GM23338 (cell line): ENCODE measurements around the gene SENP6. TPM values are rescaled to one million over a fixed set of nuclear protein-coding genes. Genes with fewer than 3 reads are reported as not detected.
A peak's percentile ranks its signal among the peaks of the same experiment; 100 is the strongest.

Experiments
- ATAC-seq: fragments of 200-7000 bp; cut with Tn5 transposase; 3 replicates; pipeline ENCODE4 v1.9.1; 2020
- DNase-seq: peaks from one replicate; pipeline ENCODE4 v3.0.0-alpha.2; 2015; ENCODE audit warnings: low spot score
- H2AFZ ChIP-seq: fragments of 200-600 bp; sonication (generic); 2 replicates; pipeline ENCODE4 v1.8.0; 2016; ENCODE audit warnings: antibody characterized with exemption, mild to moderate bottlenecking, moderate library complexity
- H3F3A ChIP-seq: fragments of 200-600 bp; sonication (generic); replicated peaks from 2 replicates; pipeline ENCODE4 v1.8.0; 2017; ENCODE audit warnings: antibody characterized with exemption, mixed run types, low read depth
- H3K27ac ChIP-seq: fragments of 200-600 bp; sonication (generic); 2 replicates; pipeline ENCODE4 v1.6.1; 2016; ENCODE audit warnings: low read depth
- H3K27me3 ChIP-seq: fragments of 200-600 bp; sonication (generic); 2 replicates; pipeline ENCODE4 v1.8.0; 2016; ENCODE audit warnings: mild to moderate bottlenecking, mixed run types, moderate library complexity; ENCODE audit not compliant: insufficient read depth
- H3K36me3 ChIP-seq: fragments of 200-600 bp; sonication (generic); 2 replicates; pipeline ENCODE4 v1.8.0; 2016; ENCODE audit warnings: mild to moderate bottlenecking; ENCODE audit not compliant: insufficient read depth
- H3K4me1 ChIP-seq: fragments of 200-600 bp; sonication (generic); 2 replicates; pipeline ENCODE4 v1.8.0; 2016; ENCODE audit warnings: mild to moderate bottlenecking, moderate library complexity; ENCODE audit not compliant: insufficient read depth
- H3K4me2 ChIP-seq: fragments of 200-600 bp; sonication (generic); 2 replicates; pipeline ENCODE4 v1.7.1; 2017; ENCODE audit warnings: mixed run types
- H3K4me3 ChIP-seq: fragments of 200-600 bp; sonication (generic); 2 replicates; pipeline ENCODE4 v1.6.1; 2016; ENCODE audit warnings: mixed run types
- H3K79me2 ChIP-seq: fragments of 200-600 bp; sonication (generic); replicated peaks from 2 replicates; pipeline ENCODE4 v1.8.0; 2017; ENCODE audit warnings: mild to moderate bottlenecking; ENCODE audit not compliant: insufficient read depth
- H3K9me2 ChIP-seq: fragments of 200-600 bp; sonication (generic); 2 replicates; pipeline ENCODE4 v1.8.0; 2017; ENCODE audit not compliant: insufficient read depth
- H4K20me1 ChIP-seq: fragments of 200-600 bp; sonication (generic); replicated peaks from 2 replicates; pipeline ENCODE4 v1.8.0; 2017; ENCODE audit warnings: mild to moderate bottlenecking; ENCODE audit not compliant: insufficient read depth
- H3K27ac Mint-ChIP-seq: 2 replicates; pipeline ENCODE4 v1.8.0; 2020; ENCODE audit warnings: inconsistent platforms, mild to moderate bottlenecking, moderate library complexity, mixed read lengths
- H3K27me3 Mint-ChIP-seq: 3 replicates; pipeline ENCODE4 v1.8.0; 2022; ENCODE audit warnings: low read depth, mild to moderate bottlenecking, moderate library complexity, mixed read lengths, inconsistent platforms; ENCODE audit not compliant: insufficient read depth, poor library complexity
- H3K36me3 Mint-ChIP-seq: 3 replicates; pipeline ENCODE4 v1.8.0; 2021; ENCODE audit warnings: low read depth, mild to moderate bottlenecking, inconsistent platforms, moderate library complexity, mixed read lengths
- H3K4me1 Mint-ChIP-seq: 3 replicates; pipeline ENCODE4 v1.8.0; 2020; ENCODE audit warnings: mild to moderate bottlenecking, inconsistent platforms, mixed read lengths
- H3K4me3 Mint-ChIP-seq: 3 replicates; pipeline ENCODE4 v1.8.0; 2021; ENCODE audit warnings: moderate library complexity, mild to moderate bottlenecking, inconsistent platforms, mixed read lengths
- H3K9me3 Mint-ChIP-seq: 3 replicates; pipeline ENCODE4 v1.8.0; 2020; ENCODE audit warnings: moderate library complexity, mild to moderate bottlenecking, inconsistent platforms, mixed read lengths
- CREB1 ChIP-seq: fragments of 250-450 bp; sonication (Bioruptor Pico); IDR thresholded peaks from 2 replicates; pipeline ENCODE4 v1.5.0; 2020; ENCODE audit warnings: low read depth, mild to moderate bottlenecking, moderate library complexity
- CTCF ChIP-seq, 2 experiments: fragments of 200-600 bp in 1 of 2; sonication (generic) in 1 of 2; conservative IDR thresholded peaks; 2 replicates each; pipeline versions ENCODE4 v1.5.1 to v1.6.1; 2016 to 2017; ENCODE audit warnings: antibody characterized with exemption in 2 of 2, low read depth in 2 of 2, mild to moderate bottlenecking in 2 of 2, moderate library complexity in 1 of 2
- ETS1 ChIP-seq: IDR thresholded peaks from 2 replicates; pipeline ENCODE4 v1.6.1; 2016; ENCODE audit warnings: antibody characterized with exemption
- EZH2 ChIP-seq: fragments of 200-600 bp; sonication (generic); IDR thresholded peaks from one replicate; pipeline ENCODE4 v1.8.0; 2017; ENCODE audit warnings: antibody characterized with exemption, mild to moderate bottlenecking, low read depth; ENCODE audit not compliant: unreplicated experiment
- EZH2phosphoT487 ChIP-seq: fragments of 200-600 bp; sonication (generic); IDR thresholded peaks from one replicate; pipeline ENCODE4 v1.8.1; 2018; ENCODE audit warnings: antibody characterized with exemption; ENCODE audit not compliant: unreplicated experiment
- JUNB ChIP-seq: IDR thresholded peaks from one replicate; pipeline ENCODE4 v1.6.1; 2016; ENCODE audit warnings: antibody characterized with exemption; ENCODE audit not compliant: unreplicated experiment
- NANOG ChIP-seq: IDR thresholded peaks from 2 replicates; pipeline ENCODE4 v1.6.1; 2016; ENCODE audit warnings: antibody characterized with exemption, borderline replicate concordance
- POLR2AphosphoS5 ChIP-seq: IDR thresholded peaks from 2 replicates; pipeline ENCODE4 v1.6.1; 2016; ENCODE audit warnings: antibody characterized with exemption, low read depth
- REST ChIP-seq: IDR thresholded peaks from one replicate; pipeline ENCODE4 v1.6.1; 2018; ENCODE audit warnings: antibody characterized with exemption; ENCODE audit not compliant: unreplicated experiment
- ZNF331 ChIP-seq: fragments of 250-450 bp; sonication (Bioruptor Pico); IDR thresholded peaks from 2 replicates; pipeline ENCODE4 v1.5.0; 2020; ENCODE audit warnings: low read depth, mild to moderate bottlenecking, moderate library complexity
- polyA plus RNA-seq: library from polyadenylated mRNA; unstranded; fragments of >200 nt; fragmentation: Nextera tagmentation; extraction: Ambion mirVana; gene quantifications from 2 replicates; pipeline ENCODE4 v1.2.1, GENCODE V29; 2016
- total RNA-seq: library from RNA; depleted of rRNA; stranded (reverse); fragments of >200 nt; shearing (Covaris generic); gene quantifications from 2 replicates; pipeline ENCODE4 v1.2.3, GENCODE V29; 2014
- TF ChIP-seq, protein P1 (sequence below): fragments of 250-450 bp; sonication (Bioruptor Pico); IDR thresholded peaks from 2 replicates; pipeline ENCODE4 v1.5.0; 2020; ENCODE audit warnings: mild to moderate bottlenecking, moderate library complexity

The SENP6 gene
- total and polyA plus RNA-seq, 2 experiments from 2014 or later = 66.6 to 114 TPM

DNA sequence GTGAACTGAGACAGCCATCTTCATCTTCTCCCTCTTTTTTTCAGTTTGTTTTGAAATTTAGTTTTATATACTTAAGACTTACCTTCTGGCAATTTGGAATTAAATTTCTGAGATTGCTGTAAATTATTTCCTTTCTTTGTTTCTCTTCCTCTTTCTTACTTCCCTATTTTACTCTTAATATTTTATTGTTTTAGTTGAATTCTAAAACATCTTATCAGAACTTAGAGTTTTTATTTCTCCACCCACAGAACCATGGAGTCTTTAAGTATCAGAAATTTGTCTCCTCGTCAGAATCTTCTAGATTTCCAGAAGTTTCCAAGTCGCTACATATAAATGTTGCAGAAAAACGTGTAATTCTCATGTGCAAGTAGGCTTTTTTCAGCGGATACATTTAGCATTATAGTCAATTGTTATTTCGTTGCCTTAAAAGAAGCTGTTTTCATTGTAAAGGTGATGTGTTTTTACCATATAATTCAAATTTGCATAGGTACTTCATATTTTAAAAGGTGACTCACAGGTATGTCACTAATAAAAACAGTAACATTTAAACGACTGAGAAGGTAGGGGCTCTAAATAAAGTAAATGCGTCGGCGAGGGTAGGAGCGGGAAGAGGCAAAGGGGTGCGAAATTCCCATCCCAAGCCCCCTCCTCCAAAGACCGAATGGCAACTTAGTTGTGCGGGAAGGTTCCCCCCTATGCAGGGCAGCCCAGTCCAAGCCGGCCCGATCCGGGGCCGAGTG is 146.5 kb downstream of the SENP6 start:
- H3K4me2 ChIP-seq = peak overlapping the region; percentile 76
- peaks cover 3% of the 10 kb centered on the region; the same call in 1 of the 2 replicates for H4K20me1 ChIP-seq
- Mint-ChIP-seq H3K4me3 (peak overlapping the region; percentile 90), H3K9me3 (no peaks in the 10 kb centered on the region), H3K27ac (peak overlapping the region; percentile 94; the same call in 1 of the 2 replicates), H3K27me3 (peaks cover 21% of the 10 kb centered on the region), H3K4me1 (peaks cover 10% of the 10 kb centered on the region), H3K36me3 (no peaks in the 10 kb centered on the region)
- H3K27ac ChIP-seq = peak overlapping the region; percentile 91; the same call in 1 of the 2 replicates
- peaks cover 7% of the 10 kb centered on the region for H3K4me1 ChIP-seq
- peak; percentile 60 for ATAC-seq
- H3K27me3 ChIP-seq = peaks cover 20% of the 10 kb centered on the region
- peak overlapping the region; percentile 56 for H2AFZ ChIP-seq
- H3K9me2 ChIP-seq = no peaks in the 10 kb centered on the region
- no peak for TF ChIP-seq JUNB
- TF ChIP-seq NANOG = no peak
- TF ChIP-seq REST = no peak
- TF ChIP-seq ETS1 = no peak
- TF ChIP-seq, protein P1, sequence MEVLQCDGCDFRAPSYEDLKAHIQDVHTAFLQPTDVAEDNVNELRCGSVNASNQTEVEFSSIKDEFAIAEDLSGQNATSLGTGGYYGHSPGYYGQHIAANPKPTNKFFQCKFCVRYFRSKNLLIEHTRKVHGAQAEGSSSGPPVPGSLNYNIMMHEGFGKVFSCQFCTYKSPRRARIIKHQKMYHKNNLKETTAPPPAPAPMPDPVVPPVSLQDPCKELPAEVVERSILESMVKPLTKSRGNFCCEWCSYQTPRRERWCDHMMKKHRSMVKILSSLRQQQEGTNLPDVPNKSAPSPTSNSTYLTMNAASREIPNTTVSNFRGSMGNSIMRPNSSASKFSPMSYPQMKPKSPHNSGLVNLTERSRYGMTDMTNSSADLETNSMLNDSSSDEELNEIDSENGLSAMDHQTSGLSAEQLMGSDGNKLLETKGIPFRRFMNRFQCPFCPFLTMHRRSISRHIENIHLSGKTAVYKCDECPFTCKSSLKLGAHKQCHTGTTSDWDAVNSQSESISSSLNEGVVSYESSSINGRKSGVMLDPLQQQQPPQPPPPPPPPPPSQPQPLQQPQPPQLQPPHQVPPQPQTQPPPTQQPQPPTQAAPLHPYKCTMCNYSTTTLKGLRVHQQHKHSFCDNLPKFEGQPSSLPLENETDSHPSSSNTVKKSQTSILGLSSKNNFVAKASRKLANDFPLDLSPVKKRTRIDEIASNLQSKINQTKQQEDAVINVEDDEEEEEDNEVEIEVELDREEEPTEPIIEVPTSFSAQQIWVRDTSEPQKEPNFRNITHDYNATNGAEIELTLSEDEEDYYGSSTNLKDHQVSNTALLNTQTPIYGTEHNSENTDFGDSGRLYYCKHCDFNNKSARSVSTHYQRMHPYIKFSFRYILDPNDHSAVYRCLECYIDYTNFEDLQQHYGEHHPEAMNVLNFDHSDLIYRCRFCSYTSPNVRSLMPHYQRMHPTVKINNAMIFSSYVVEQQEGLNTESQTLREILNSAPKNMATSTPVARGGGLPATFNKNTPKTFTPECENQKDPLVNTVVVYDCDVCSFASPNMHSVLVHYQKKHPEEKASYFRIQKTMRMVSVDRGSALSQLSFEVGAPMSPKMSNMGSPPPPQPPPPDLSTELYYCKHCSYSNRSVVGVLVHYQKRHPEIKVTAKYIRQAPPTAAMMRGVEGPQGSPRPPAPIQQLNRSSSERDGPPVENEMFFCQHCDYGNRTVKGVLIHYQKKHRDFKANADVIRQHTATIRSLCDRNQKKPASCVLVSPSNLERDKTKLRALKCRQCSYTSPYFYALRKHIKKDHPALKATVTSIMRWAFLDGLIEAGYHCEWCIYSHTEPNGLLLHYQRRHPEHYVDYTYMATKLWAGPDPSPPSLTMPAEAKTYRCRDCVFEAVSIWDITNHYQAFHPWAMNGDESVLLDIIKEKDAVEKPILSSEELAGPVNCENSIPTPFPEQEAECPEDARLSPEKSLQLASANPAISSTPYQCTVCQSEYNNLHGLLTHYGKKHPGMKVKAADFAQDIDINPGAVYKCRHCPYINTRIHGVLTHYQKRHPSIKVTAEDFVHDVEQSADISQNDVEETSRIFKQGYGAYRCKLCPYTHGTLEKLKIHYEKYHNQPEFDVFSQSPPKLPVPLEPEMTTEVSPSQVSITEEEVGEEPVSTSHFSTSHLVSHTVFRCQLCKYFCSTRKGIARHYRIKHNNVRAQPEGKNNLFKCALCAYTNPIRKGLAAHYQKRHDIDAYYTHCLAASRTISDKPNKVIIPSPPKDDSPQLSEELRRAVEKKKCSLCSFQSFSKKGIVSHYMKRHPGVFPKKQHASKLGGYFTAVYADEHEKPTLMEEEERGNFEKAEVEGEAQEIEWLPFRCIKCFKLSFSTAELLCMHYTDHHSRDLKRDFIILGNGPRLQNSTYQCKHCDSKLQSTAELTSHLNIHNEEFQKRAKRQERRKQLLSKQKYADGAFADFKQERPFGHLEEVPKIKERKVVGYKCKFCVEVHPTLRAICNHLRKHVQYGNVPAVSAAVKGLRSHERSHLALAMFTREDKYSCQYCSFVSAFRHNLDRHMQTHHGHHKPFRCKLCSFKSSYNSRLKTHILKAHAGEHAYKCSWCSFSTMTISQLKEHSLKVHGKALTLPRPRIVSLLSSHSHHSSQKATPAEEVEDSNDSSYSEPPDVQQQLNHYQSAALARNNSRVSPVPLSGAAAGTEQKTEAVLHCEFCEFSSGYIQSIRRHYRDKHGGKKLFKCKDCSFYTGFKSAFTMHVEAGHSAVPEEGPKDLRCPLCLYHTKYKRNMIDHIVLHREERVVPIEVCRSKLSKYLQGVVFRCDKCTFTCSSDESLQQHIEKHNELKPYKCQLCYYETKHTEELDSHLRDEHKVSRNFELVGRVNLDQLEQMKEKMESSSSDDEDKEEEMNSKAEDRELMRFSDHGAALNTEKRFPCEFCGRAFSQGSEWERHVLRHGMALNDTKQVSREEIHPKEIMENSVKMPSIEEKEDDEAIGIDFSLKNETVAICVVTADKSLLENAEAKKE (CRISPR knock-in tag) = no peak
- TF ChIP-seq EZH2phosphoT487 = no peak
- TF ChIP-seq CREB1 = no peak
- TF ChIP-seq ZNF331 = no peak
- TF ChIP-seq EZH2 = no peak
- no peak for TF ChIP-seq POLR2AphosphoS5
- TF ChIP-seq CTCF (conservative IDR thresholded peaks at IDR 0.05; ENCODE audit: low read depth in 2 of 2) = no peak
- H3K36me3 ChIP-seq = no peaks in the 10 kb centered on the region
- no peaks in the 10 kb centered on the region for H3F3A ChIP-seq
- peak overlapping the region; percentile 75 for H3K4me3 ChIP-seq
- H3K79me2 ChIP-seq = peaks cover 5% of the 10 kb centered on the region; the same call in 1 of the 2 replicates
- no peak for DNase-seq
